HepG2 (cell line): Measurements from ENCODE around the gene HINT1. TPM values are rescaled to one million over a fixed set of nuclear protein-coding genes. Genes with fewer than 3 reads are reported as not detected.

Source experiments
- ATAC-seq: fragments of 200-7000 bp; cut with Tn5 transposase; 3 replicates; pipeline ENCODE4 v1.9.1; 2020; ENCODE audit warnings: mild to moderate bottlenecking, moderate library complexity
- Bru-seq: library from RNA; stranded (reverse); fragments of 400-500 nt; gene quantifications from one replicate; lab custom pipeline; 2021; lab: Mats Ljungman, UMichigan
- BruChase-seq, 2 experiments: library from RNA; stranded (reverse); fragments of 400-500 nt; gene quantifications; one replicate each; lab custom pipeline; 2021; lab: Mats Ljungman, UMichigan
- BruUV-seq: library from RNA; stranded (reverse); fragments of 400-500 nt; replicated peaks from 2 replicates; lab custom pipeline; 2021; lab: Mats Ljungman, UMichigan
- CTCF ChIA-PET: fragments of 300-600 bp; formaldehyde crosslinking; extraction: SDS; loops from one replicate; lab custom pipeline; 2021; ENCODE audit warnings: low total read pairs, inconsistent platforms, low intra/inter-chr PET ratio; lab: Yijun Ruan, JAX
- POLR2A ChIA-PET: fragments of 350-600 bp; sonication (Branson Sonifier 250); formaldehyde crosslinking; loops from one replicate; lab custom pipeline; 2020; ENCODE audit warnings: antibody characterized with exemption, inconsistent platforms; lab: Yijun Ruan, JAX
- DNase-seq: peaks from one replicate; pipeline ENCODE4 v3.0.0-alpha.2; 2015; ENCODE audit warnings: low spot score
- FAIRE-seq: peaks from 3 replicates; lab custom pipeline; 2011; peaks lifted over from hg19 to GRCh38; lab: Jason Lieb, UNC
- H2AFZ ChIP-seq: one replicate; pipeline ENCODE4 v1.6.1; 2011; ENCODE audit warnings: low read length, inconsistent platforms
- H3K27ac ChIP-seq: fragments of 300-600 bp; 3 replicates; pipeline ENCODE4 v1.8.0; 2011; ENCODE audit warnings: mixed run types, mild to moderate bottlenecking, mixed read lengths, low read length, inconsistent platforms; ENCODE audit not compliant: insufficient read depth; ENCODE audit errors: extremely low read length
- H3K27me3 ChIP-seq, 2 experiments: fragments of 200-600 bp in 1 of 2; 2 replicates in 1 of 2; 3 replicates in 1 of 2; pipeline versions ENCODE4 v1.6.0 to v1.8.0; 2011; ENCODE audit warnings: low read length in 2 of 2, mild to moderate bottlenecking in 2 of 2, moderate library complexity in 2 of 2, inconsistent platforms in 1 of 2; ENCODE audit not compliant: insufficient read depth in 2 of 2, control insufficient read depth in 1 of 2
- H3K36me3 ChIP-seq, 2 experiments: fragments of 200-600 bp in 1 of 2; replicated peaks in 1 of 2; 2 replicates in 1 of 2; 3 replicates in 1 of 2; pipeline versions ENCODE4 v1.5.1 to v1.8.0; 2011; ENCODE audit warnings: low read length in 2 of 2, inconsistent platforms in 1 of 2; ENCODE audit not compliant: insufficient read depth in 2 of 2, control insufficient read depth in 1 of 2
- H3K4me1 ChIP-seq: 2 replicates; pipeline ENCODE4 v1.5.1; 2012; ENCODE audit warnings: low read length, inconsistent platforms; ENCODE audit not compliant: insufficient read depth
- H3K4me2 ChIP-seq: 2 replicates; pipeline ENCODE4 v1.6.0; 2011; ENCODE audit warnings: low read depth, low read length, inconsistent platforms
- H3K4me3 ChIP-seq, 3 experiments: fragments of 200-600 bp in 1 of 3; sonication (generic), shearing (Covaris generic) in 1 of 3; replicated peaks in 1 of 3; 2 replicates each; pipeline ENCODE4 v1.5.1; 2011 to 2016; ENCODE audit warnings: low read length in 3 of 3, inconsistent platforms in 2 of 3, low read depth in 2 of 3, mild to moderate bottlenecking in 2 of 3, control low read depth in 1 of 3, mixed read lengths in 1 of 3; ENCODE audit not compliant: insufficient read depth in 1 of 3
- H3K79me2 ChIP-seq: one replicate; pipeline ENCODE4 v1.6.1; 2011; ENCODE audit warnings: low read length, inconsistent platforms; ENCODE audit not compliant: insufficient read depth
- H3K9ac ChIP-seq: 2 replicates; pipeline ENCODE4 v1.6.0; 2011; ENCODE audit warnings: mild to moderate bottlenecking, low read depth, low read length, inconsistent platforms; ENCODE audit not compliant: insufficient read depth
- H3K9me3 ChIP-seq: 2 replicates; pipeline ENCODE4 v1.5.1; 2012; ENCODE audit warnings: mild to moderate bottlenecking, low read length
- H4K20me1 ChIP-seq: 2 replicates; pipeline ENCODE4 v1.6.0; 2011; ENCODE audit warnings: inconsistent platforms, mild to moderate bottlenecking, low read length, moderate library complexity; ENCODE audit not compliant: insufficient read depth
- CBFB ChIP-seq: sonication (generic); formaldehyde crosslinking; IDR thresholded peaks from 2 replicates; pipeline ENCODE4 v1.4.0; 2020; ENCODE audit warnings: missing genetic modification reagents
- CREM ChIP-seq, 2 experiments: sonication (generic) in 1 of 2; formaldehyde crosslinking in 1 of 2; IDR thresholded peaks; 2 replicates each; pipeline versions ENCODE4 v1.4.0 to v1.6.1; 2016 to 2020; ENCODE audit warnings: antibody characterized with exemption in 1 of 2, mild to moderate bottlenecking in 1 of 2, missing genetic modification reagents in 1 of 2
- JUND ChIP-seq: sonication (generic); formaldehyde crosslinking; IDR thresholded peaks from 2 replicates; pipeline ENCODE4 v1.8.0; 2022; ENCODE audit warnings: mild to moderate bottlenecking, missing genetic modification reagents
- MAF1 ChIP-seq: sonication (generic); formaldehyde crosslinking; IDR thresholded peaks from 2 replicates; pipeline ENCODE4 v1.5.0; 2020; ENCODE audit warnings: missing genetic modification reagents, borderline replicate concordance
- MBD4 ChIP-seq: IDR thresholded peaks from 2 replicates; pipeline ENCODE4 v1.6.1; 2012; ENCODE audit warnings: low read length, inconsistent platforms, borderline replicate concordance
- NFYB ChIP-seq: sonication (generic); formaldehyde crosslinking; IDR thresholded peaks from 2 replicates; pipeline ENCODE4 v1.4.0; 2020; ENCODE audit warnings: missing genetic modification reagents
- NRL ChIP-seq: sonication (generic); formaldehyde crosslinking; IDR thresholded peaks from 2 replicates; pipeline ENCODE4 v1.5.0; 2020; ENCODE audit warnings: missing genetic modification reagents, mild to moderate bottlenecking, moderate library complexity, borderline replicate concordance
- PCBP1 ChIP-seq: fragments of 200-400 bp; formaldehyde crosslinking; IDR thresholded peaks from 2 replicates; pipeline ENCODE4 v1.6.1; 2017; ENCODE audit warnings: mild to moderate bottlenecking, low read depth, low read length, borderline replicate concordance
- PITX1 ChIP-seq: sonication (generic); formaldehyde crosslinking; IDR thresholded peaks from 2 replicates; pipeline ENCODE4 v1.5.1; 2020; ENCODE audit warnings: mild to moderate bottlenecking, missing genetic modification reagents
- REL ChIP-seq: sonication (generic); formaldehyde crosslinking; conservative IDR thresholded peaks from 2 replicates; pipeline ENCODE4 v1.8.0; 2022; ENCODE audit warnings: mild to moderate bottlenecking, missing genetic modification reagents, moderate library complexity
- SAP130 ChIP-seq: IDR thresholded peaks from 2 replicates; pipeline ENCODE4 v1.6.1; 2016; ENCODE audit warnings: low read depth
- ZNF510 ChIP-seq: sonication (generic); formaldehyde crosslinking; IDR thresholded peaks from 2 replicates; pipeline ENCODE4 v1.4.0; 2020; ENCODE audit warnings: low read depth, mild to moderate bottlenecking, missing genetic modification reagents
- ZNF543 ChIP-seq: sonication (generic); formaldehyde crosslinking; IDR thresholded peaks from 2 replicates; pipeline ENCODE4 v1.4.0; 2020; ENCODE audit warnings: mild to moderate bottlenecking, missing genetic modification reagents
- ZNF816 ChIP-seq: sonication (generic); formaldehyde crosslinking; IDR thresholded peaks from 2 replicates; pipeline ENCODE4 v1.8.0; 2022; ENCODE audit warnings: missing genetic modification reagents, mild to moderate bottlenecking, borderline replicate concordance
- WGBS: methylation state at CpG from one replicate; pipeline ENCODE4 v1.1.6; 2017; ENCODE audit warnings: low lambda C conversion rate; 5-methylcytosine and 5-hydroxymethylcytosine counted together
- in situ Hi-C: cut with HindIII; loops from 2 replicates; pipeline ENCODE4 v1.10.0; 2017; ENCODE audit warnings: low pct_unique_long_range_greater_than_20kb; ENCODE audit not compliant: extremely low pct_ligation_motif_present
- intact Hi-C: fragments of 100-400 bp; cut with micrococcal nuclease; formaldehyde crosslinking; loops from one replicate; pipeline ENCODE4 v1.10.0; 2022; ENCODE audit not compliant: unreplicated experiment
- long read RNA-seq, 2 experiments: library from RNA in 1 of 2; library from polyadenylated mRNA in 1 of 2; stranded (forward) in 1 of 2; unstranded in 1 of 2; transcript quantifications; one replicate each; pipeline ENCODE4 v2.0.0, GENCODE V29; 2019 to 2022
- polyA minus RNA-seq, 3 experiments: library from RNA; depleted of rRNA, polyadenylated mRNA; stranded (reverse); fragments of >200 nt; gene quantifications; 2 replicates each; pipeline ENCODE4 v1.2.3, GENCODE V29; 2011; ENCODE audit warnings: low replicate concordance in 1 of 3
- polyA plus RNA-seq, 8 experiments: library from polyadenylated mRNA; depleted of rRNA in 3 of 8; stranded (reverse) in 7 of 8; unstranded in 1 of 8; fragments of >200 nt; fragmentation: Illumina TruSeq in 4 of 8; extraction: Trizol in 4 of 8; gene quantifications; 2 replicates each; pipeline versions ENCODE4 v1.2.1 to v1.2.3, GENCODE V29; 2011 to 2016; ENCODE audit warnings: low read depth in 4 of 8, missing spikeins in 1 of 8, mixed read lengths in 1 of 8; ENCODE audit not compliant: insufficient read depth in 1 of 8
- total RNA-seq, 5 experiments: library from RNA; depleted of rRNA; stranded (reverse); fragments of >200 nt; fragmentation: Illumina TruSeq; extraction: Trizol; gene quantifications; 2 replicates each; pipeline ENCODE4 v1.2.3, GENCODE V29; 2016; ENCODE audit warnings: low read depth in 1 of 5
- TF ChIP-seq, protein P1 (sequence below): sonication (generic); formaldehyde crosslinking; IDR thresholded peaks from 2 replicates; pipeline ENCODE4 v1.4.0; 2020; ENCODE audit warnings: missing genetic modification reagents
- TF ChIP-seq, protein P2 (sequence below): sonication (generic); formaldehyde crosslinking; IDR thresholded peaks from 2 replicates; pipeline ENCODE4 v1.5.1; 2020; ENCODE audit warnings: mild to moderate bottlenecking, missing genetic modification reagents, borderline replicate concordance

Gene HINT1
- total RNA-seq (2016; rRNA removed; fragmentation: Illumina TruSeq; extraction: Trizol): 428 and 545 TPM in 2 replicates
- 309 and 320 TPM in 2 replicates for total RNA-seq (2016; cell fraction: cytosol; rRNA removed; fragmentation: Illumina TruSeq; extraction: Trizol; ENCODE audit: low read depth)
- total RNA-seq (2016; cell fraction: insoluble cytoplasmic fraction; rRNA removed; fragmentation: Illumina TruSeq; extraction: Trizol): 423 and 560 TPM in 2 replicates
- 458 and 486 TPM in 2 replicates for total RNA-seq (2016; cell fraction: membrane; rRNA removed; fragmentation: Illumina TruSeq; extraction: Trizol)
- 171 and 187 TPM in 2 replicates for total RNA-seq (2016; cell fraction: nucleus; rRNA removed; fragmentation: Illumina TruSeq; extraction: Trizol)
- 763 and 997 TPM in 2 replicates for polyA plus RNA-seq (2011; rRNA removed)
- polyA plus RNA-seq (2011; cell fraction: cytosol; rRNA removed): 642 and 695 TPM in 2 replicates
- 195 and 281 TPM in 2 replicates for polyA plus RNA-seq (2011; cell fraction: nucleus; rRNA removed)
- 655 and 738 TPM in 2 replicates for polyA plus RNA-seq (2012)
- polyA plus RNA-seq (2016; cell fraction: cytosol; fragmentation: Illumina TruSeq; extraction: Trizol; ENCODE audit: low read depth): 408 and 481 TPM in 2 replicates
- polyA plus RNA-seq (2016; cell fraction: insoluble cytoplasmic fraction; fragmentation: Illumina TruSeq; extraction: Trizol; ENCODE audit: low read depth): 558 and 666 TPM in 2 replicates
- 465 and 543 TPM in 2 replicates for polyA plus RNA-seq (2016; cell fraction: membrane; fragmentation: Illumina TruSeq; extraction: Trizol; ENCODE audit: low read depth)
- 329 and 371 TPM in 2 replicates for polyA plus RNA-seq (2016; cell fraction: nucleus; fragmentation: Illumina TruSeq; extraction: Trizol; ENCODE audit: insufficient read depth, low read depth)
- polyA minus RNA-seq (2011; rRNA and poly(A)+ RNA removed; ENCODE audit: low replicate concordance): 251 and 278 TPM in 2 replicates
- 130 and 157 TPM in 2 replicates for polyA minus RNA-seq (2011; cell fraction: cytosol; rRNA and poly(A)+ RNA removed)
- polyA minus RNA-seq (2011; cell fraction: nucleus; rRNA and poly(A)+ RNA removed): 121 and 147 TPM in 2 replicates
- Bru-seq, nascent RNA: percentile 97 among the genes with signal in this experiment
- percentile 98 among the genes with signal in this experiment for BruChase-seq, experiment 1, labeled RNA remaining after a 6-hour chase
- BruChase-seq, experiment 2, labeled RNA remaining after a 2-hour chase: percentile 98 among the genes with signal in this experiment
- long read RNA-seq, experiment 1, transcript HINT1-209 (3 exons, 656 nt): minor isoform, 23 of 917 reads
- long read RNA-seq, experiment 1, transcript HINT1-201 (3 exons, 1,081 nt): major isoform, 860 of 917 reads
- long read RNA-seq, experiment 1, partial matches to known transcripts: 10 of 917 reads
- long read RNA-seq, experiment 1, other reads (novel, unspliced or antisense): 22 of 917 reads
- long read RNA-seq, experiment 2, transcript HINT1-201 (3 exons, 1,081 nt): major isoform, 711 of 819 reads
- long read RNA-seq, experiment 2, transcript HINT1-209 (3 exons, 656 nt): minor isoform, 28 of 819 reads
- long read RNA-seq, experiment 2, transcript HINT1-206 (4 exons, 825 nt): minor isoform, 6 of 819 reads
- long read RNA-seq, experiment 2, partial matches to known transcripts: 8 of 819 reads
- long read RNA-seq, experiment 2, other reads (novel, unspliced or antisense): 64 of 819 reads

DNA sequence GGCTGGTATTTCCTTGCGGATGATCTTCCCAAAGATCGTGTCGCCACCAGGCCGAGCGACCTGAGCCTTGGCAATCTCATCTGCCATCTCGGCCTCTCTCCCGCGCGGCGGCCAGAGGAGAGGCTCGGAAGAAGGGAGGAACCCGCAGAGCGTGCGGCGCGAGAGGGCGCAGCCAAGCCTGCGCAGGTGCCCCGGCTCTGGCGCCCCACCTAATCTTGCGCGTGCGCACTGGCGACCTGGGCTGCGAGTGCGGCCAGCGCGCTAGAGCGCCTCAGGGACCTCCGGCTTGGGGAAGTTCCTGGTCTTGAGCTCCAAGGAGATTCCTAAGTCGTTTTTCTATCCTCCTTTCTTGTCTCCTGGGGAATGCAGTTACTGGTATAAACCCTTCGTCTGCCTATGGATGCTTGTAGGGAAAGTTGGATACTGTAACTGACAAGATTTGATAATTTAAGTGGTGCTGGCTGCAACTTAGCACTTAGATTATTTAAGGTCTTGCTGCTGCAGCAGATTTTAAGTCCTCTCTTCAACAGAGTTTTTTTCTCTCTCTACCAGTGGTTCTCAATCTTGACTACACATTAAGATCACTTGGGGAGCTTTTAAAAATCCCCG lies at the start of gene HINT1:
HINT1 (minus strand) TSS at position 138 of the 609 bp plus-strand sequence; CDS start at position 87, 51 bp downstream.
- H3K9ac ChIP-seq: peak within 1 kb of the TSS; percentile 97
- ChIA-PET POLR2A (interaction anchor here (0.6 to 1.0 kb wide), 4 partner anchors 9 to 837 kb away, joined by 3 to 9 read pairs (median 4); partner anchors contain the start of gene CDC42SE2), CTCF (interaction anchor here (1.7 to 2.5 kb wide), 2 partner anchors 218 to 252 kb away, joined by 6 to 9 read pairs; no protein-coding TSS in a partner anchor)
- H3K4me2 ChIP-seq: peak within 1 kb of the TSS; percentile 82
- intact Hi-C loops: loop anchor here (2.0 kb wide), 1 partner anchor 100 kb away; the partner anchor contains the start of gene CDC42SE2
- H4K20me1 ChIP-seq: peaks cover 10% of the 10 kb centered on the region
- in situ Hi-C loops: no loop called here
- H3K9me3 ChIP-seq: no peaks in the 10 kb centered on the region
- FAIRE-seq: peak; percentile 53
- WGBS: 1% methylated on average over 23 of the region's 33 CpGs
- peaks cover 53% of the 10 kb centered on the region for H3K4me1 ChIP-seq
- no peaks in the 10 kb centered on the region; a peak in 1 of 5 replicates for H3K27me3 ChIP-seq
- H3K36me3 ChIP-seq: peaks cover 3 to 22% of the 10 kb centered on the region in 2 experiments
- BruUV-seq: no TSS peak
- peak within 1 kb of the TSS; percentile 98 for H3K27ac ChIP-seq
- peak within 1 kb of the TSS; percentile 78 to 93 (median 91) for H3K4me3 ChIP-seq
- peak; percentile 82 for DNase-seq
- H2AFZ ChIP-seq: no peak within 1 kb of the TSS
- ATAC-seq: peak; percentile 93
- peaks cover 42% of the 10 kb centered on the region for H3K79me2 ChIP-seq
- TF ChIP-seq, protein P1, sequence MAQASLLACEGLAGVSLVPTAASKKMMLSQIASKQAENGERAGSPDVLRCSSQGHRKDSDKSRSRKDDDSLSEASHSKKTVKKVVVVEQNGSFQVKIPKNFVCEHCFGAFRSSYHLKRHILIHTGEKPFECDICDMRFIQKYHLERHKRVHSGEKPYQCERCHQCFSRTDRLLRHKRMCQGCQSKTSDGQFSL (CRISPR knock-in tag): no peak
- TF ChIP-seq PITX1 (CRISPR knock-in tag) (peak; percentile 60; the same call in 1 of the 2 replicates), MAF1 (CRISPR knock-in tag) (no peak), NRL (peak; percentile 71; the same call in 1 of the 2 replicates), ZNF543 (0 out of 2 replicates have a peak, but pooled peaks have one; percentile 82), NFYB (CRISPR knock-in tag) (no peak), REL (no peak), ZNF510 (CRISPR knock-in tag) (no peak), CBFB (CRISPR knock-in tag) (no peak), ZNF816 (CRISPR knock-in tag) (no peak), CREM (IDR thresholded peaks at IDR 0.05) (no peak), CREM (CRISPR knock-in tag; IDR thresholded peaks at IDR 0.05) (no peak), PCBP1 (no peak), JUND (CRISPR knock-in tag) (no peak), MBD4 (no peak), SAP130 (CRISPR knock-in tag) (no peak)
- TF ChIP-seq, protein P2, sequence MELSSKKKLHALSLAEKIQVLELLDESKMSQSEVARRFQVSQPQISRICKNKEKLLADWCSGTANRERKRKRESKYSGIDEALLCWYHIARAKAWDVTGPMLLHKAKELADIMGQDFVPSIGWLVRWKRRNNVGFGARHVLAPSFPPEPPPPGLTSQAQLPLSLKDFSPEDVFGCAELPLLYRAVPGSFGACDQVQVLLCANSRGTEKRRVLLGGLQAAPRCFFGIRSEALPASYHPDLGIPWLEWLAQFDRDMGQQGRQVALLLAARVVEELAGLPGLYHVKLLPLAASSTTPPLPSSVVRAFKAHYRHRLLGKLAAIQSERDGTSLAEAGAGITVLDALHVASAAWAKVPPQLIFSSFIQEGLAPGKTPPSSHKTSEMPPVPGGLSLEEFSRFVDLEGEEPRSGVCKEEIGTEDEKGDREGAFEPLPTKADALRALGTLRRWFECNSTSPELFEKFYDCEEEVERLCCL: no peak
